DND-41 (cell line): ENCODE results near the gene PHACTR1.

Experiments used
- EZH2 ChIP-seq: IDR thresholded peaks from 3 replicates; pipeline ENCODE4 v1.6.1; 2012; ENCODE audit warnings: borderline replicate concordance, low read depth, mild to moderate bottlenecking, moderate library complexity, low read length, inconsistent platforms; ENCODE audit not compliant: severe bottlenecking
- TF ChIP-seq, protein P1 (sequence below): IDR thresholded peaks from 2 replicates; pipeline ENCODE4 v1.5.1; 2012; ENCODE audit warnings: borderline replicate concordance, low read length, moderate library complexity, mild to moderate bottlenecking; ENCODE audit not compliant: poor library complexity, severe bottlenecking; ENCODE audit errors: extremely low read depth

- TF ChIP-seq, protein P1, sequence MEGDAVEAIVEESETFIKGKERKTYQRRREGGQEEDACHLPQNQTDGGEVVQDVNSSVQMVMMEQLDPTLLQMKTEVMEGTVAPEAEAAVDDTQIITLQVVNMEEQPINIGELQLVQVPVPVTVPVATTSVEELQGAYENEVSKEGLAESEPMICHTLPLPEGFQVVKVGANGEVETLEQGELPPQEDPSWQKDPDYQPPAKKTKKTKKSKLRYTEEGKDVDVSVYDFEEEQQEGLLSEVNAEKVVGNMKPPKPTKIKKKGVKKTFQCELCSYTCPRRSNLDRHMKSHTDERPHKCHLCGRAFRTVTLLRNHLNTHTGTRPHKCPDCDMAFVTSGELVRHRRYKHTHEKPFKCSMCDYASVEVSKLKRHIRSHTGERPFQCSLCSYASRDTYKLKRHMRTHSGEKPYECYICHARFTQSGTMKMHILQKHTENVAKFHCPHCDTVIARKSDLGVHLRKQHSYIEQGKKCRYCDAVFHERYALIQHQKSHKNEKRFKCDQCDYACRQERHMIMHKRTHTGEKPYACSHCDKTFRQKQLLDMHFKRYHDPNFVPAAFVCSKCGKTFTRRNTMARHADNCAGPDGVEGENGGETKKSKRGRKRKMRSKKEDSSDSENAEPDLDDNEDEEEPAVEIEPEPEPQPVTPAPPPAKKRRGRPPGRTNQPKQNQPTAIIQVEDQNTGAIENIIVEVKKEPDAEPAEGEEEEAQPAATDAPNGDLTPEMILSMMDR, result no peak
- no peak for TF ChIP-seq EZH2
These were observed 572.4 kb downstream of the PHACTR1 start for GRCh38 chr6:13288969-13289391.
